A204.1 (cell line): ENCODE measurements around the gene FOXJ1.

ENCODE experiments used
- FAIRE-seq: peaks from 2 replicates; lab custom pipeline; 2012; peaks lifted over from hg19 to GRCh38; lab: Jason Lieb, UNC

FOXJ1 gene

DNA sequence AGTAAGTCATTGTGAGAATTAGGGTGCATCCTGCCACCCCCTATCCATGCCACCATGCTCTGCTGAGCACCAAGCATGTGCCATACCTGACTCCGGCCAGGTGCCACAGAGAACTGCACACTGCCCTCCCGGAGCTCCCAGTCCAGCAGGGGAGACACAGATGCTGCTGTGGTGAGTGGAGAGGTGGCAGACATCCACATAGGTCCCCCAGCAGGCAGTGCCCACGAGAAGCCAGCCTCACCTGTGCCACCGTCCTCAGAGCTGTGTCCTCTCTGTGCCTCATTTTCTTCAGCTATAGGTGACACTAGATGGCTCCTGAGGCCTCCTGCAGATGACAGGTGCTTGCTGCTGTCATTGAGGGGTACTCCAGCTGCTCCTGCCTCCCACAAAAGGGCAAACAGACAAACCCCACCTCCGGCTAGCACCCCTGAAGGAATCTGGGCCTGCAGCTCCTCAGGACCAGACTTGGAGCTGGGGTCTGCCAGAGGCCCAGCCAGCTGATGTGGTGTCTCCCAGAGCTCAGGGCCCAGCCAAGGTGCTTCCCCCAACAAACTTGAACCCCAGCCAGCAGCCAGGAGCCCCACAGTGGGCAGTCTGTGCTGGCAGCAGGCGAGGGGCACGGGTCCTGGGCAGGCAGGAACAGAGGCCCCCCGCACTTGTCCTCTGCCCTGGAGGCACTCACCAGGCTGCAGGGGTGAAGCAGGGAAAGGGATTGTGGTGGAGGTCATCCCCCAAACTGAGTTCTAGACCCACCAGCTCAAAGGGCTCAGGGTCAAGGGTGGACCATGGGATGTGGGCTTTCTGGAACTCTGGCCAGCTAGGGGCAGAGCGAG lies 17.1 kb downstream of the FOXJ1 start:
- FAIRE-seq, result no peak

DNA sequence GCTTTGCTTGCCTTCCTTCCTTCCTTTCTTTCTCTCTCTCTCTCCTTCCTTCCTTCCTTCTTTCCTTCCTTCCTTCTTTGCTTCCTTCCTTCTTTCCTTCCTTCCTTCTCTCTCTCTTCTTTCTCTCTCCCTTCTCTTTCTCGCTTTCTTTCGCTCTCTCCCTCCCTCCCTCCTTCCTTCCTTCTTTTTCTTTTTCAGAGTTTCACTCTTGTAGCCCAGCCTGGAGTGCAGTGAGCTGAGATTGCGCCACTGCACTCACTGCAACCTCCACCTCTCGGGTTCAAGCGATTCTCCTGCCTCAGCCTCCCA lies 17.9 kb downstream of the FOXJ1 start:
- no peak for FAIRE-seq

DNA sequence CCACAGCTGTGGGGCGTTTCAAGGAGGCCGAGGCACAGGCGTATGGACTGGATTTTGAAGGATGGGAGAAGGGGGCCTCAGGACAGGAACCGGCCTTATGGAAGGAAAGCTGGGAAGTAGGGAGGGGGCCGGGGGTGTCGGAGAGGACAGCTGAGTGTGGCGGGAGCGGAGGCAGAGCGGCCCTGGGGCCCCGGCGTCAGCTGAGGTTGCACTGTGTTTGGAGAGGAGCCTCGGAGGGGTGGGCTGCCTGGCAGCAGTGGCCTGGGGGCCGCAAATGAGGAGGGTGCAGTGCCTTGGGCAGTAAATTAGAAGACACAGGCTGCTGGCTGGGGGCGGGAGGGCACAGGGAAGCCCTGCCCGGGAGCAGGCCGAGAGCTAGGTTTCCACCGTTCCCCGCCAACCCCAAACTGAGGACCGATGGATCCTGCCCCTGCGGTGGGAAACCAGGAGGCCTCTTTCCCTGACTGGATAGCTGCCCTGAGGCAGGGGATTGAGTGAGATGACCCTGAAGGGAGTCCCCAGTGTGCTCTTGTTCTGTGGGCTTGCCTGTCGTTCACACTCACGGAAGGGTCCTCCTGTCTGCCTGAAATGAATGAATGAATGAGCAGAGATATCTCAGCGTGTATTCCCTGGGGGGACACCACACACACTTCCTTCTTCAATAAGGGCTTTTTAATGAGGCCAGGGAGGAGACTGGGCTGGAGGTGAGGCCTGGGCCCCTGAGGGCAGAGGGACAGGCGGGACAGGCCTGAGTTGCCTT lies 18.4 kb downstream of the FOXJ1 start:
- FAIRE-seq, result no peak

GRCh38 chr17:76121932-76122430 lies 19.1 kb downstream of the FOXJ1 start:
- no peak for FAIRE-seq

DNA sequence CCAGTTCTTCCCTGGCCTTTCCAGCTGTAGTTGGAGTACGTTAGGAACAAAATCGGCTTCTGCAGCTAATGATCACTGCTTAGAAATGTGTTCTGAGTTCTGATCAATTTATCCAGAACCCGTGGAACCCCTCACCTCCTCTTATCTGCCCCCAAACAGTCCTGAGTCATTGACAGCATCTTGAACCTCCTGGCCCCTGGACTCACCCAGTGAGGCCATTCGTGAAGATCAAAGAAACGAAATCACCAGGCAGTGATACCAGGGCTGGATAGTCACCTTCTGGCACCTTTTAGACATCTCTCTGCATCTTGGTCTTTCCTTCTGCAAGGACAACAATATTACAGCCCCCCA lies 20.4 kb downstream of the FOXJ1 start:
- FAIRE-seq, result no peak

GRCh38 chr17:76119409-76120371 lies 21.4 kb downstream of the FOXJ1 start:
- FAIRE-seq, result no peak

GRCh38 chr17:76115138-76115754 lies 25.8 kb downstream of the FOXJ1 start:
- FAIRE-seq, result no peak

DNA sequence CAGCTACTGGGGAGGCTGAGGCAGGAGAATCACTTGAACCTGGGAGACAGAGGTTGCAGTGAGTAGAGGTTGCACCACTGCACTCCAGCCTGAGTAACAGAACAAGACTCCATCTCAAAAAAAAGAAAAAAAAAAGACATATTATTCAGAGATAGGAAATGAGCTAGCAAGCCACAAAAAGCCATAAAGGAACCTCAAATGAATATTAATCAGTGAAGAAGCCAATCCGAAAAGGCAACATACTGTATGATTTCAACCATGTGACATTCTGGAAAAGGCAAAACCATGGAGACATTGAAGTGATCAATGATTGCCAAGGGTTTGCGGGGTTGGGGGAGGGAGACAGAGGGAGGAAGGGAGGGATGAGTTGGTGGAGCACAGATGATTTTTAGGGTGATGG lies 29.1 kb downstream of the FOXJ1 start:
- FAIRE-seq, result no peak

DNA sequence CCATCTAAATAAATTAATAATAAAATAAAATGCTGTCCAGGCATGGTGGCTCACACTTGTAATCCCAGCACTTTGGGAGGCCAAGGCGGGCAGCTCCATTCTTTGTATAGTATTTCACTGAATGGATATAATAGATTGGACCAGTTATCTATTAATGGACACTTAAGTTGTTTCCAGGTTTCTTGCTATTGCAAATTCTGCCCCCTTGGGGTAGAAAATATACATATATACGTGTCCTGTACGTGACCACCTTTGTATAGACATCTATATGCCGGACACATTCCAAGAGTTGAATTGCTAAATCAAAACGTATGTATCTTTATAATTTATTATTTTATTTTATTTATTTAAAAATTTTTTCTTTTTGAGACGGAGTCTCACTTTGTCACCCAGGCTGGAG lies 33.5 kb downstream of the FOXJ1 start:
- FAIRE-seq, result no peak

DNA sequence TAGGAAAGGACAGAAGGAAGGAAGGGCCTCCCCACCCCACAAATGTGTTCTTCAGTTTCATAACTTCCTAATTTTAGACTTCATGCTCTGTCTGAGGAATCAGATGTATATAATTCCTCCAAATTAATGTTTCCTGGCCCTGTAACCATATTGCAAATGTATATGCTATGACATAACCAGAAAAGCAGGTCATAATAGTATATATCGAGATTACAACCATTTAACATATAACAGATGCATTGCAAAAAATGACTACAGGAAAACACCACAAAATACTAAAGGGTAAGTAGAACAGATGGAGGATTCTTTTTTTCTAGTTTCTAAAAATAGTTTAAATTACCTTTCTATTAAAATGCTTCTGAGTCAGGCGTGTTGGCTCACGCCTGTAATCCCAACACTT lies 34.3 kb downstream of the FOXJ1 start:
- FAIRE-seq, result no peak

- FAIRE-seq, result no peak
Observed at GRCh38 chr17:76104896-76105231, 36.2 kb downstream of the FOXJ1 start.

GRCh38 chr17:76104140-76104895 lies 36.7 kb downstream of the FOXJ1 start:
- no peak for FAIRE-seq

- FAIRE-seq, result no peak
Observed at GRCh38 chr17:76103274-76104139, 37.5 kb downstream of the FOXJ1 start, which contains the start of gene EXOC7. EXOC7 (minus strand) TSS chr17:76103787; CDS start chr17:76103692, 95 bp downstream.

GRCh38 chr17:76102944-76103273 lies 38.1 kb downstream of the FOXJ1 start:
- FAIRE-seq, result no peak

DNA sequence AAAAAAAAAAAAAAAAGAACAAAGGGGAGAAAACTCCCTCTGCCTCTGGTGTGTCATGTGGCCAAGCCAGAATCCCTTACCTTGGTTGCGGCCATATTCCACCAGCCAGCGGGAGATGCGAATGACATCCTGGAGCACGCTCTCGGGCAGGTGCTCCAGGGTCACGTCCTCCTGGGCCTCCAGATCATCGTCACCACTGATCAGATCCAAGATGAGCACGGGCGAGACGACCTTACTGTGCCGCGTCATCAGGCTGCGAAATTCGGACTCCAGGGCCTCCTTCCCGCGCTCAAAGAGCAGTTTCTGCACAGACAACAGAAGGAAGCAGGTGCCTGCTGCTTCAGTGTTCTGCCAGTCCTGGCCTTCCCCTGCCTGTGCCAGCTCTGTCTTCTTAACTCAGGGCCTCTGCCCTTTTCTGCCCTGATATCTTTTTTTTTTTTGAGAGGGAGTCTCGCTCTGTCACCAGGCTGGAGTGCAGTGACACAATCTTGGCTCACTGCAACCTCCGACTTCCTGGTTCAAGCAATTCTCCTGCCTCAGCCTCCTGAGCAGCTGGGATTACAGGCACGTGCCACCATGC lies 43.2 kb downstream of the FOXJ1 start:
- no peak for FAIRE-seq

DNA sequence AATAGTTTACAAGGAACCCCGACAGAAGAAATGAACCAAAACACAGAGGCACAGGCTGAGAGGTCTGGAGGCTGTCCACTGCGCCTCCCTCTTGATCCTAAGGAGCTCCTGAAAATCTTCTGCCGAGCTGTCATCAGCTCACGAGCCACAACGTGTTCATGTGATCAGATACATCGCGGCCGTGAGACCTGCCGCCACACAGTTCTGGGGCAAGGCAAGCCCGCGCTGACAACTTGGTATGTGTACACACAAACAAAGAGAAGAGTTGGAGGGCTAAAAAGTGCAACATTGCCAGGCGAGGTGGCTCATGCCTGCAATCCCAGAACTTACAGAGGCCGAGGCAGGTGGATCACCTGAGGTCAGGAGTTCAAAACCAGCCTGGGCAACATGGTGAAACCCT lies 45.1 kb downstream of the FOXJ1 start:
- no peak for FAIRE-seq

GRCh38 chr17:76094046-76094445 lies 47.0 kb downstream of the FOXJ1 start:
- FAIRE-seq, result no peak

DNA sequence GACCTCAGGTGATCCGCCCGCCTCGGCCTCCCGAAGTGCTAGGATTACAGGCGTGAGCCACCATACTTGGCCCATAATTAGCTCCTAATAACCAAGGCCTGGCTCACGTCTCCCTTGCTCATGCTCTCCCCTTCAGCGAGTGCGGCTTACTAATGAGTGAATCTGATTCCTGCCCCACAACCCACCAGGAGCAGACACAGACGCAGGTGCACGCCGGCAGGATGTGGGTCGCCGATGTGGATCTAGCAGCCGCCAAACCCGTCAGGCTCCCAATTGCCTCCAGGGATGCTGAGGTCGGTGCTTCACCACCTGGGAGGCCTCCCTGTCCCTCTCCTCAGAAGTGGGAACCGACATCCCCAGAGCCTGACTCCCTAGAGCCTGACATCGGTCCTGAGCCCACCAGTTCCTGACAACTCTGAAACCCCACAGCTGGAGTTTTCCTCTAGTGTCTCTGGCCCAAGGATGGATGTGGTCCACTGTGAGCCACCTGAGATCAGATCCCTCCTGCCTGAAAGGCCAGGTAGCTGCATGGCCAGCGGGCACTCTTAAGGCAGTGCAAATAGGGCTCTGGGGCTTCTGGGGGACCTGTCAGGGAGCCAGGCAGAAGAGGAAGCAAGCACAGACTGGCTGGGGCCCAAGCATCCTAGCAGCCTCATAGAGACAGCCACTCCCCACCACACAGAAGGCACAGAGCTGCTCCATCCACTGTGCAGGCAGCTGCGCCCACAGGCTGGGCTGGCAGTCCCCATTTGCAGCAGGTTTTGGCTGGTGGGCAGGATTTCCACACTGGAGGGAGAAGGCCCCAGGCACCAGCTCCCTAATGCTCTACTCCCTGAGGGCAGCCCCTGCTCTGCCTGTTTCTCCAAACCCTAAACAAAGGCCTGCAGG lies 48.3 kb downstream of the FOXJ1 start:
- FAIRE-seq, result no peak
